Sigmoid colon (tissue), 4 donors: ENCODE measurements around the gene ABCA2.

Experiments
- CTCF ChIP-seq, 4 experiments: fragments of 450-650 bp in 3 of 4; fragments of 200-600 bp in 1 of 4; IDR thresholded peaks; one replicate each; pipeline ENCODE4 v1.5.1; 2016 to 2019; ENCODE audit warnings: antibody characterized with exemption in 4 of 4, mild to moderate bottlenecking in 3 of 4, moderate library complexity in 2 of 4
- EP300 ChIP-seq, 4 donors: sonication (generic); formaldehyde crosslinking; IDR thresholded peaks; one replicate each; pipeline ENCODE4 v1.6.1; 2017; ENCODE audit warnings: antibody characterized with exemption in 4 of 4

GRCh38 chr9:137000177-137000930 is 27.7 kb downstream of the ABCA2 start:
- TF ChIP-seq CTCF (IDR thresholded peaks at IDR 0.05) (no peak), EP300 (IDR thresholded peaks at IDR 0.05) (no peak)
